ENCODE data around the gene MRPL55. TPM values are rescaled to one million over a fixed set of nuclear protein-coding genes. Genes with fewer than 3 reads are reported as not detected.

MRPL55 gene
- total RNA-seq, 1 donor from 2014 or later: 90.3 TPM

DNA sequence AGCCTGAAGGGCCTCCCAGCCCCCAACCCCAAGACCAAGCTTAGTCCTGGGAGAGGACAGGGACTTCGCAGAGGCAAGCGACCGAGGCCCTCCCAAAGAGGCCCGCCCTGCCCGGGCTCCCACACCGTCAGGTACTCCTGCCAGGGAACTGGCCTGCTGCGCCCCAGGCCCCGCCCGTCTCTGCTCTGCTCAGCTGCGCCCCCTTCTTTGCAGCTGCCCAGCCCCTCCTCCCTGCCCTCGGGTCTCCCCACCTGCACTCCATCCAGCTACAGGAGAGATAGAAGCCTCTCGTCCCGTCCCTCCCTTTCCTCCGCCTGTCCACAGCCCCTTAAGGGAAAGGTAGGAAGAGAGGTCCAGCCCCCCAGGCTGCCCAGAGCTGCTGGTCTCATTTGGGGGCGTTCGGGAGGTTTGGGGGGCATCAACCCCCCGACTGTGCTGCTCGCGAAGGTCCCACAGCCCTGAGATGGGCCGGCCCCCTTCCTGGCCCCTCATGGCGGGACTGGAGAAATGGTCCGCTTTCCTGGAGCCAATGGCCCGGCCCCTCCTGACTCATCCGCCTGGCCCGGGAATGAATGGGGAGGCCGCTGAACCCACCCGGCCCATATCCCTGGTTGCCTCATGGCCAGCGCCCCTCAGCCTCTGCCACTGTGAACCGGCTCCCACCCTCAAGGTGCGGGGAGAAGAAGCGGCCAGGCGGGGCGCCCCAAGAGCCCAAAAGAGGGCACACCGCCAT, 48.5 kb downstream of the MRPL55 start:
- no peak for DNase-seq (ENCODE audit: extremely low read depth, low read depth, low spot score)

GRCh38 chr1:228059634-228060457, 49.3 kb downstream of the MRPL55 start:
- DNase-seq (ENCODE audit: extremely low read depth, low read depth, low spot score): no peak

DNA sequence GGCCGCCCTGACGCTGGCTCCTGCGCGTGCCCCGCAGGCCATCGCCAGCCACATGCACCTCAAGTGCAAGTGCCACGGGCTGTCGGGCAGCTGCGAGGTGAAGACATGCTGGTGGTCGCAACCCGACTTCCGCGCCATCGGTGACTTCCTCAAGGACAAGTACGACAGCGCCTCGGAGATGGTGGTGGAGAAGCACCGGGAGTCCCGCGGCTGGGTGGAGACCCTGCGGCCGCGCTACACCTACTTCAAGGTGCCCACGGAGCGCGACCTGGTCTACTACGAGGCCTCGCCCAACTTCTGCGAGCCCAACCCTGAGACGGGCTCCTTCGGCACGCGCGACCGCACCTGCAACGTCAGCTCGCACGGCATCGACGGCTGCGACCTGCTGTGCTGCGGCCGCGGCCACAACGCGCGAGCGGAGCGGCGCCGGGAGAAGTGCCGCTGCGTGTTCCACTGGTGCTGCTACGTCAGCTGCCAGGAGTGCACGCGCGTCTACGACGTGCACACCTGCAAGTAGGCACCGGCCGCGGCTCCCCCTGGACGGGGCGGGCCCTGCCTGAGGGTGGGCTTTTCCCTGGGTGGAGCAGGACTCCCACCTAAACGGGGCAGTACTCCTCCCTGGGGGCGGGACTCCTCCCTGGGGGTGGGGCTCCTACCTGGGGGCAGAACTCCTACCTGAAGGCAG, 50.0 kb downstream of the MRPL55 start:
- DNase-seq (ENCODE audit: extremely low read depth, low read depth, low spot score): no peak

DNA sequence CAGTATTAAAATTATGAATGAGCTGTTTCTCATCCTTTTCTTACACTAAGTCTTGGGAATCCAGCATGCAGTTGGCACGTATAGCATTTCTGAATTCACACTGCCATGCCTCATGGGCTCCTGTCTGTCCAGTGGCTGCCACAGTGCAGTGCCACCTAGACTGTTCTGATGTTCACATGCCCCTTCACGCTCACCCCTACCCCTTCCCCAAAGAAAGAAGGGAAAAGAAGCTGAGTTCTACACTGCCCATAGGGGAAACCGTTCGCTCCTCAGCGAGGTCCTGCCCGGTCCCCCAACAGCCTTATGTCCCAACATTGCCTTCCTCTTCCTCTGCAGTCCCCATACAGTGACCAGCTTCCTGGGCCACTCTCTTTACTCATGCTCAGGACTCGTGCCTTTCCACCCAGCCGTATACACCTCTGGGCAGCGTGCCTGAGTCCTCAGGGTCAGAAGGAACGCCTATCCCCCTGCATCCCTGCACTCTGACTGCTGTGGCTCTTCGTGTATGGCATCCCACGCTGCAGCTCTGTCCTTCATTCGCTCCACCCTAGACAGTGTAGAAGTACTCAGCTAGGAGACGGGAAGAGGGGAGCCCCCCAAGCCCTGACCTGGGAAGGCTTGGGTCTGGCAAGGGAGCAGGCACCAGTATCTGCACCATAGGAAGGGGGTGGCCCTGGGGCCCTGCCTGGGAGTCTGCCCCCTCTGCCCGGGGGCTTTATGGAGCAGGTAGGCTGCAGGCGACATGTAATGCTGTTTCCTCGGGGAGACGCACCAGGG, 50.7 kb downstream of the MRPL55 start:
- DNase-seq (ENCODE audit: extremely low read depth, low read depth, low spot score): no peak

Other genes with a start within 250 kb of the MRPL55 start
- 2.8 and 3.7 TPM in 2 replicates for gene WNT9A, start 161.4 kb downstream of the MRPL55 start, total RNA-seq
- gene WNT3A, start 102.3 kb downstream of the MRPL55 start, total RNA-seq: not detected in 2 replicates
- gene ARF1, start 26.6 kb downstream of the MRPL55 start, total RNA-seq: 424 and 563 TPM in 2 replicates
- gene C1orf35, start 6.0 kb downstream of the MRPL55 start, total RNA-seq: 18.2 and 21.3 TPM in 2 replicates
- gene GUK1, start 31.0 kb upstream of the MRPL55 start, total RNA-seq: 312 and 398 TPM in 2 replicates
- gene GJC2, start 40.6 kb upstream of the MRPL55 start, total RNA-seq: 0.53 TPM in 1 of 2 replicates, not detected in the other
- gene IBA57, start 56.5 kb upstream of the MRPL55 start, total RNA-seq: 2.6 and 7.2 TPM in 2 replicates
- 1.5 and 2.9 TPM in 2 replicates for gene OBSCN, start 98.7 kb upstream of the MRPL55 start, total RNA-seq